Activated T-helper 17 cell treated with anti-CD3 and anti-CD28 coated beads, Interleukin-2, amount 50 U/mL, for 72 hours (primary cell): ENCODE measurements around the gene YPEL3. TPM values are rescaled to one million over a fixed set of nuclear protein-coding genes. Genes with fewer than 3 reads are reported as not detected.

Experiments
- total RNA-seq, 2 donors: library from RNA; stranded (reverse); gene quantifications; one replicate each; pipeline ENCODE4 v1.2.3, GENCODE V29; 2022

The YPEL3 gene
- total RNA-seq, 2 donors from 2014 or later: 34.7 to 107 TPM

Other genes starting within 250 kb of the YPEL3 start
- 10 to 100 TPM; 36.1 to 45.9 TPM for gene CDIPT, start 233.0 kb downstream of the YPEL3 start, total RNA-seq
- under 1 TPM in 1 of 2 donors, not detected in 1; 0.56 TPM for gene SEZ6L2, start 196.7 kb downstream of the YPEL3 start, total RNA-seq
- 1 to 10 TPM; 3.1 to 3.5 TPM for gene ASPHD1, start 195.7 kb downstream of the YPEL3 start, total RNA-seq
- 10 to 100 TPM; 31.9 to 36.0 TPM for gene KCTD13, start 170.0 kb downstream of the YPEL3 start, total RNA-seq
- 10 to 100 TPM; 55.2 to 70.8 TPM for gene TMEM219, start 134.1 kb downstream of the YPEL3 start, total RNA-seq
- 10 to 100 TPM; 34.9 to 44.0 TPM for gene TAOK2, start 122.3 kb downstream of the YPEL3 start, total RNA-seq
- 10 to 100 TPM; 23.9 to 34.1 TPM for gene HIRIP3, start 100.6 kb downstream of the YPEL3 start, total RNA-seq
- 100 to 1,000 TPM in 1 of 2 donors, 10 to 100 TPM in 1; 77.9 to 116 TPM for gene INO80E, start 100.0 kb downstream of the YPEL3 start, total RNA-seq
- 1 to 10 TPM in 1 of 2 donors, under 1 TPM in 1; 0.19 to 1.0 TPM for gene DOC2A, start 85.2 kb downstream of the YPEL3 start, total RNA-seq
- not detected for gene C16orf92, start 73.0 kb downstream of the YPEL3 start, total RNA-seq
- 1 to 10 TPM; 1.9 to 7.4 TPM for gene TLCD3B, start 64.9 kb downstream of the YPEL3 start, total RNA-seq
- gene ALDOA, start 30.5 kb downstream of the YPEL3 start, total RNA-seq: 1,000 to 10,000 TPM; 2,200 to 3,862 TPM
- gene PPP4C, start 20.2 kb downstream of the YPEL3 start, total RNA-seq: 100 to 1,000 TPM; 111 to 147 TPM
- 1 to 10 TPM; 1.1 to 3.7 TPM for gene TBX6, start 4.3 kb downstream of the YPEL3 start, total RNA-seq
- 10 to 100 TPM; 13.4 to 37.8 TPM for gene GDPD3, start 17.3 kb upstream of the YPEL3 start, total RNA-seq
- 100 to 1,000 TPM in 1 of 2 donors, 10 to 100 TPM in 1; 73.1 to 141 TPM for gene MAPK3, start 27.0 kb upstream of the YPEL3 start, total RNA-seq
- 1,000 to 10,000 TPM in 1 of 2 donors, 100 to 1,000 TPM in 1; 649 to 1,196 TPM for gene CORO1A, start 87.4 kb upstream of the YPEL3 start, total RNA-seq
- gene BOLA2B, start 97.5 kb upstream of the YPEL3 start, total RNA-seq: 100 to 1,000 TPM; 100 to 267 TPM
- 10 to 100 TPM; 34.1 to 69.0 TPM for gene SLX1A, start 97.7 kb upstream of the YPEL3 start, total RNA-seq
- 10 to 100 TPM; 30.9 to 39.5 TPM for gene SULT1A3, start 103.0 kb upstream of the YPEL3 start, total RNA-seq
- 10 to 100 TPM; 16.1 to 25.1 TPM for gene NPIPB13, start 152.3 kb upstream of the YPEL3 start, total RNA-seq